OCI-LY7 (cell line): ENCODE data around the gene RABL3.

Experiments used
- CTCF ChIP-seq: fragments of 200-600 bp; sonication (generic); conservative IDR thresholded peaks from 2 replicates; pipeline ENCODE4 v1.5.1; 2014; ENCODE audit warnings: mild to moderate bottlenecking, antibody characterized with exemption, low read length, moderate library complexity, mixed read lengths
- EZH2phosphoT487 ChIP-seq: fragments of 200-600 bp; sonication (generic); IDR thresholded peaks from 2 replicates; pipeline ENCODE4 v1.6.1; 2018; ENCODE audit warnings: low read depth, borderline replicate concordance, mild to moderate bottlenecking, mixed run types, antibody characterized with exemption, low read length, moderate library complexity, mixed read lengths

- TF ChIP-seq CTCF, result no peak
- TF ChIP-seq EZH2phosphoT487, result no peak
Measured at GRCh38 chr3:120730576-120731542, 11.5 kb downstream of the RABL3 start.
